Measurements from ENCODE around the gene SLC29A2. TPM values are rescaled to one million over a fixed set of nuclear protein-coding genes. Genes with fewer than 3 reads are reported as not detected.
"Not testable (repeated sequence)": the region's sequence is repeated elsewhere in the genome, so short reads cannot be mapped to it uniquely, and the experiment has no call there.

Gene SLC29A2
- total and polyA plus RNA-seq, 5 donors from 2014 or later: 0.83 to 3.4 (median 1.6) TPM

- H3K36me3 ChIP-seq (ENCODE audit: control insufficient read depth, insufficient read depth, low read length); H3K27ac Mint-ChIP-seq; H3K4me3 ChIP-seq (ENCODE audit: low read depth, low read length); ATAC-seq (ENCODE audit: low read depth in 2 of 2); H3K9me3 ChIP-seq (ENCODE audit: control insufficient read depth in 2 of 2, low read length in 2 of 2); H3K4me3 Mint-ChIP-seq; H3K9me3 Mint-ChIP-seq; H3K27me3 Mint-ChIP-seq; DNase-seq; H3K36me3 Mint-ChIP-seq; H3K27me3 ChIP-seq (ENCODE audit: control insufficient read depth, insufficient read depth, low read length); H3K27ac ChIP-seq (ENCODE audit: insufficient read depth, low read length, poor library complexity, severe bottlenecking): not testable (repeated sequence)
- peaks cover 0 to 68% (median 19%) of the 10 kb centered on the region in 4 donors for H3K4me1 Mint-ChIP-seq
- peaks cover 37% of the 10 kb centered on the region for H3K4me1 ChIP-seq (ENCODE audit: control insufficient read depth, insufficient read depth, low read length, poor library complexity, severe bottlenecking)
Observed at GRCh38 chr11:66320748-66321147, 50.8 kb downstream of the SLC29A2 start.

GRCh38 chr11:66320289-66320688, 51.3 kb downstream of the SLC29A2 start:
- not testable (repeated sequence) for H3K9me3 ChIP-seq (ENCODE audit: control insufficient read depth in 2 of 2, low read length in 2 of 2); H3K36me3 ChIP-seq (ENCODE audit: control insufficient read depth, insufficient read depth, low read length); H3K36me3 Mint-ChIP-seq; H3K27me3 Mint-ChIP-seq; H3K4me3 ChIP-seq (ENCODE audit: low read depth, low read length); ATAC-seq (ENCODE audit: low read depth in 2 of 2); H3K27me3 ChIP-seq (ENCODE audit: control insufficient read depth, insufficient read depth, low read length); DNase-seq; H3K27ac ChIP-seq (ENCODE audit: insufficient read depth, low read length, poor library complexity, severe bottlenecking); H3K9me3 Mint-ChIP-seq
- peak overlapping the region in 1 of 4 donors; percentile 46 for H3K4me3 Mint-ChIP-seq
- peaks cover 0 to 68% (median 22%) of the 10 kb centered on the region in 4 donors for H3K4me1 Mint-ChIP-seq
- H3K27ac Mint-ChIP-seq: peak overlapping the region; percentile 86 to 89 (median 88)
- H3K4me1 ChIP-seq (ENCODE audit: control insufficient read depth, insufficient read depth, low read length, poor library complexity, severe bottlenecking): peaks cover 33% of the 10 kb centered on the region

GRCh38 chr11:66318600-66318970, 53.0 kb downstream of the SLC29A2 start:
- Histone ChIP-seq H3K27ac (ENCODE audit: insufficient read depth, low read length, poor library complexity, severe bottlenecking) (peak overlapping the region; percentile 82), H3K4me1 (ENCODE audit: control insufficient read depth, insufficient read depth, low read length, poor library complexity, severe bottlenecking) (peaks cover 37% of the 10 kb centered on the region), H3K36me3 (ENCODE audit: control insufficient read depth, insufficient read depth, low read length) (no peaks in the 10 kb centered on the region), H3K4me3 (ENCODE audit: low read depth, low read length) (no peak overlapping the region), H3K27me3 (ENCODE audit: control insufficient read depth, insufficient read depth, low read length) (no peaks in the 10 kb centered on the region), H3K9me3 (ENCODE audit: control insufficient read depth in 2 of 2, low read length in 2 of 2) (no peaks in the 10 kb centered on the region)
- peaks cover 0 to 68% (median 20%) of the 10 kb centered on the region in 4 donors for H3K4me1 Mint-ChIP-seq
- no peak for ATAC-seq (ENCODE audit: low read depth in 2 of 2)
- H3K36me3 Mint-ChIP-seq: no peaks in the 10 kb centered on the region
- no peaks in the 10 kb centered on the region for H3K27me3 Mint-ChIP-seq
- H3K9me3 Mint-ChIP-seq: peaks cover 0 to 7% (median 1%) of the 10 kb centered on the region in 7 donors
- H3K4me3 Mint-ChIP-seq: peak overlapping the region in 3 of 4 donors; percentile 53 to 74 (median 57)
- peak overlapping the region; percentile 90 to 96 (median 95) for H3K27ac Mint-ChIP-seq
- DNase-seq: no peak

- peak overlapping the region in 3 of 4 donors; percentile 57 to 74 (median 62) for H3K4me3 Mint-ChIP-seq
- H3K27ac Mint-ChIP-seq: peak overlapping the region; percentile 90 to 96 (median 95)
- DNase-seq (peak; percentile 40 to 74 (median 68)), ATAC-seq (ENCODE audit: low read depth in 2 of 2) (peak; percentile 81 to 84)
- Histone ChIP-seq H3K4me1 (ENCODE audit: control insufficient read depth, insufficient read depth, low read length, poor library complexity, severe bottlenecking) (peaks cover 44% of the 10 kb centered on the region), H3K9me3 (ENCODE audit: control insufficient read depth in 2 of 2, low read length in 2 of 2) (no peaks in the 10 kb centered on the region), H3K27ac (ENCODE audit: insufficient read depth, low read length, poor library complexity, severe bottlenecking) (peak overlapping the region; percentile 82), H3K36me3 (ENCODE audit: control insufficient read depth, insufficient read depth, low read length) (no peaks in the 10 kb centered on the region), H3K4me3 (ENCODE audit: low read depth, low read length) (no peak overlapping the region), H3K27me3 (ENCODE audit: control insufficient read depth, insufficient read depth, low read length) (no peaks in the 10 kb centered on the region)
- H3K4me1 Mint-ChIP-seq: peaks cover 0 to 66% (median 18%) of the 10 kb centered on the region in 4 donors
- peaks cover 0 to 7% (median 1%) of the 10 kb centered on the region in 7 donors for H3K9me3 Mint-ChIP-seq
- H3K27me3 Mint-ChIP-seq: no peaks in the 10 kb centered on the region
- H3K36me3 Mint-ChIP-seq: no peaks in the 10 kb centered on the region
Observed at GRCh38 chr11:66317723-66318599, 53.6 kb downstream of the SLC29A2 start.

- H3K9me3 ChIP-seq (ENCODE audit: control insufficient read depth in 2 of 2, low read length in 2 of 2): no peaks in the 10 kb centered on the region
- peaks cover 46% of the 10 kb centered on the region for H3K4me1 ChIP-seq (ENCODE audit: control insufficient read depth, insufficient read depth, low read length, poor library complexity, severe bottlenecking)
- no peaks in the 10 kb centered on the region for H3K27me3 Mint-ChIP-seq
- peaks cover 0 to 64% (median 18%) of the 10 kb centered on the region in 4 donors for H3K4me1 Mint-ChIP-seq
- no peaks in the 10 kb centered on the region for H3K36me3 Mint-ChIP-seq
- no peaks in the 10 kb centered on the region for H3K36me3 ChIP-seq (ENCODE audit: control insufficient read depth, insufficient read depth, low read length)
- no peak overlapping the region for H3K4me3 ChIP-seq (ENCODE audit: low read depth, low read length)
- no peaks in the 10 kb centered on the region for H3K27me3 ChIP-seq (ENCODE audit: control insufficient read depth, insufficient read depth, low read length)
- peak overlapping the region in 2 of 3 donors; percentile 95 to 96 for H3K27ac Mint-ChIP-seq
- H3K27ac ChIP-seq (ENCODE audit: insufficient read depth, low read length, poor library complexity, severe bottlenecking): peak overlapping the region; percentile 82
- peak overlapping the region in 3 of 4 donors; percentile 57 to 74 (median 62) for H3K4me3 Mint-ChIP-seq
- DNase-seq (peak in 2 of 3 donors; percentile 20 to 37), ATAC-seq (ENCODE audit: low read depth in 2 of 2) (no peak)
- H3K9me3 Mint-ChIP-seq: peaks cover 0 to 7% (median 1%) of the 10 kb centered on the region in 7 donors
Observed at GRCh38 chr11:66317322-66317722, 54.2 kb downstream of the SLC29A2 start.

- Mint-ChIP-seq H3K36me3 (no peaks in the 10 kb centered on the region), H3K4me1 (peaks cover 0 to 63% (median 18%) of the 10 kb centered on the region in 4 donors), H3K27ac (peak within 1 kb of the TSS; percentile 95 to 98 (median 96)), H3K27me3 (no peaks in the 10 kb centered on the region), H3K9me3 (peaks cover 0 to 7% (median 1%) of the 10 kb centered on the region in 7 donors), H3K4me3 (peak within 1 kb of the TSS in 3 of 4 donors; percentile 57 to 74 (median 62))
- no peak within 1 kb of the TSS for H3K4me3 ChIP-seq (ENCODE audit: low read depth, low read length)
- H3K9me3 ChIP-seq (ENCODE audit: control insufficient read depth in 2 of 2, low read length in 2 of 2): no peaks in the 10 kb centered on the region
- DNase-seq (no peak), ATAC-seq (ENCODE audit: low read depth in 2 of 2) (no peak)
- no peaks in the 10 kb centered on the region for H3K36me3 ChIP-seq (ENCODE audit: control insufficient read depth, insufficient read depth, low read length)
- no peaks in the 10 kb centered on the region for H3K27me3 ChIP-seq (ENCODE audit: control insufficient read depth, insufficient read depth, low read length)
- H3K4me1 ChIP-seq (ENCODE audit: control insufficient read depth, insufficient read depth, low read length, poor library complexity, severe bottlenecking): peaks cover 49% of the 10 kb centered on the region
- H3K27ac ChIP-seq (ENCODE audit: insufficient read depth, low read length, poor library complexity, severe bottlenecking): peak within 1 kb of the TSS; percentile 82
Observed at GRCh38 chr11:66316849-66317251, 54.7 kb downstream of the SLC29A2 start, which contains the start of gene CD248. Gene CD248, minus strand, starts transcription at chr11:66317044. Its CDS starts 17 bp downstream, at chr11:66317027.

GRCh38 chr11:66315921-66316811, 55.4 kb downstream of the SLC29A2 start:
- no peaks in the 10 kb centered on the region for H3K9me3 ChIP-seq (ENCODE audit: control insufficient read depth in 2 of 2, low read length in 2 of 2)
- peak overlapping the region in 2 of 4 donors; percentile 49 to 62 for H3K4me3 Mint-ChIP-seq
- H3K27me3 ChIP-seq (ENCODE audit: control insufficient read depth, insufficient read depth, low read length): no peaks in the 10 kb centered on the region
- H3K36me3 ChIP-seq (ENCODE audit: control insufficient read depth, insufficient read depth, low read length): no peaks in the 10 kb centered on the region
- ATAC-seq (ENCODE audit: low read depth in 2 of 2) (no peak), DNase-seq (no peak)
- no peaks in the 10 kb centered on the region for H3K36me3 Mint-ChIP-seq
- H3K27me3 Mint-ChIP-seq: no peaks in the 10 kb centered on the region
- H3K4me3 ChIP-seq (ENCODE audit: low read depth, low read length): no peak overlapping the region
- H3K9me3 Mint-ChIP-seq: peaks cover 0 to 7% (median 1%) of the 10 kb centered on the region in 7 donors
- peaks cover 54% of the 10 kb centered on the region for H3K4me1 ChIP-seq (ENCODE audit: control insufficient read depth, insufficient read depth, low read length, poor library complexity, severe bottlenecking)
- peaks cover 0 to 63% (median 18%) of the 10 kb centered on the region in 4 donors for H3K4me1 Mint-ChIP-seq
- H3K27ac Mint-ChIP-seq: peak overlapping the region; percentile 77 to 98 (median 85)
- H3K27ac ChIP-seq (ENCODE audit: insufficient read depth, low read length, poor library complexity, severe bottlenecking): peak overlapping the region; percentile 82

Measured in CD4-positive, CD25-positive, alpha-beta regulatory T cell (primary cell).